NCI-H345 treated with DMSO at 0.1 percent for 48 hours (cell line): ENCODE results near the gene CHRM2.

Source experiments
- DNase-seq: peaks from one replicate; lab custom pipeline; 2025; ENCODE audit not compliant: unreplicated experiment; lab: John Stamatoyannopoulos, UW

Gene CHRM2

GRCh38 chr7:137020351-137020750 lies 151.9 kb downstream of the CHRM2 start:
- DNase-seq: no peak

- DNase-seq: no peak
Measured at GRCh38 chr7:137025469-137026175, 157.2 kb downstream of the CHRM2 start.

GRCh38 chr7:137026176-137026500 lies 157.7 kb downstream of the CHRM2 start:
- no peak for DNase-seq

- no peak for DNase-seq
Measured at GRCh38 chr7:137032436-137032835, 164.0 kb downstream of the CHRM2 start.

GRCh38 chr7:137036768-137037167 lies 168.3 kb downstream of the CHRM2 start:
- no peak for DNase-seq

GRCh38 chr7:137038706-137039105 lies 170.3 kb downstream of the CHRM2 start:
- DNase-seq: no peak

- no peak for DNase-seq
Measured at GRCh38 chr7:137040745-137041144, 172.3 kb downstream of the CHRM2 start.

- no peak for DNase-seq
Measured at GRCh38 chr7:137045573-137045972, 177.1 kb downstream of the CHRM2 start.

GRCh38 chr7:137069249-137069963 lies 201.0 kb downstream of the CHRM2 start:
- DNase-seq: no peak
